OCI-LY3 (cell line): ENCODE measurements around the gene CDC25B.

Experiments used
- H2AFZ ChIP-seq: fragments of 200-600, 300-600 bp; shearing (Covaris generic); 2 replicates; pipeline ENCODE4 v1.6.0; 2014; ENCODE audit warnings: antibody characterized with exemption, low read depth, low read length
- H3K27ac ChIP-seq: fragments of 200-600, 300-600 bp; sonication (generic); 2 replicates; pipeline ENCODE4 v1.5.1; 2014; ENCODE audit warnings: mild to moderate bottlenecking, low read length, moderate library complexity, mixed read lengths
- H3K27me3 ChIP-seq: fragments of 200-600, 300-600 bp; sonication (generic); 2 replicates; pipeline ENCODE4 v1.6.1; 2014; ENCODE audit warnings: low read depth, low read length, mixed read lengths
- H3K36me3 ChIP-seq: fragments of 200-600, 300-600 bp; sonication (generic); replicated peaks from 2 replicates; pipeline ENCODE3; 2014; ENCODE audit warnings: low read depth, low read length, mixed read lengths
- H3K4me1 ChIP-seq: fragments of 300-600, 200-600 bp; sonication (generic); 2 replicates; pipeline ENCODE4 v1.6.1; 2014; ENCODE audit warnings: low read length, mixed read lengths
- H3K4me2 ChIP-seq: fragments of 200-600, 300-600 bp; sonication (generic); 2 replicates; pipeline ENCODE4 v1.6.1; 2014; ENCODE audit warnings: low read length, mixed read lengths
- H3K4me3 ChIP-seq: fragments of 300-600, 200-600 bp; sonication (generic); 2 replicates; pipeline ENCODE4 v1.5.1; 2014; ENCODE audit warnings: antibody characterized with exemption, mild to moderate bottlenecking, low read length, moderate library complexity
- H3K79me2 ChIP-seq: fragments of 300-600, 200-600 bp; shearing (Covaris generic); 2 replicates; pipeline ENCODE4 v1.6.1; 2014; ENCODE audit warnings: mild to moderate bottlenecking, low read length, mixed read lengths
- H3K9ac ChIP-seq: fragments of 300-600, 200-600 bp; shearing (Covaris generic); 2 replicates; pipeline ENCODE4 v1.6.0; 2014; ENCODE audit warnings: mild to moderate bottlenecking, low read length, moderate library complexity
- H3K9me3 ChIP-seq: fragments of 200-600, 300-600 bp; shearing (Covaris generic); 2 replicates; pipeline ENCODE4 v1.6.1; 2014; ENCODE audit warnings: low read length, mixed read lengths; ENCODE audit not compliant: insufficient read depth
- H4K20me1 ChIP-seq: fragments of 200-600, 300-600 bp; sonication (generic); 2 replicates; pipeline ENCODE4 v1.6.1; 2016; ENCODE audit warnings: low read length, mixed read lengths; ENCODE audit not compliant: insufficient read depth
- CTCF ChIP-seq: fragments of 200-600, 300-600 bp; sonication (generic); IDR thresholded peaks from 2 replicates; pipeline ENCODE4 v1.5.1; 2014; ENCODE audit warnings: antibody characterized with exemption, low read length, low read depth
- EZH2phosphoT487 ChIP-seq: fragments of 200-600 bp; shearing (Covaris generic); IDR thresholded peaks from 2 replicates; pipeline ENCODE4 v1.6.1; 2018; ENCODE audit warnings: antibody characterized with exemption, mixed run types, low read depth

Gene CDC25B

GRCh38 chr20:3795511-3796468, at the start of gene CDC25B:
CDC25B (plus strand) TSS chr20:3796310; CDS start chr20:3796532, 222 bp downstream.
- H3K9ac ChIP-seq, result peak within 1 kb of the TSS; percentile 95
- peak within 1 kb of the TSS; percentile 79 for H3K4me2 ChIP-seq
- H3K4me1 ChIP-seq, result peaks cover 26% of the 10 kb centered on the region
- H3K79me2 ChIP-seq, result peaks cover 8% of the 10 kb centered on the region
- peak within 1 kb of the TSS; percentile 92 for H2AFZ ChIP-seq
- H3K4me3 ChIP-seq, result peak within 1 kb of the TSS; percentile 86
- H3K27ac ChIP-seq, result peak within 1 kb of the TSS; percentile 78
- no peaks in the 10 kb centered on the region for H3K27me3 ChIP-seq
- H4K20me1 ChIP-seq, result no peaks in the 10 kb centered on the region
- H3K9me3 ChIP-seq, result no peaks in the 10 kb centered on the region
- H3K36me3 ChIP-seq, result peaks cover 11% of the 10 kb centered on the region
- no peak for TF ChIP-seq EZH2phosphoT487
- TF ChIP-seq CTCF, result no peak; the same call in 1 of the 2 replicates

GRCh38 chr20:3747471-3747870, 48.6 kb upstream of the CDC25B start:
- no peak overlapping the region for H3K9ac ChIP-seq
- no peaks in the 10 kb centered on the region for H3K79me2 ChIP-seq
- peaks cover 3% of the 10 kb centered on the region for H3K36me3 ChIP-seq
- H3K27me3 ChIP-seq, result 0 out of 2 replicates have a peak, but pooled peaks cover 6% of the 10 kb centered on the region
- no peak overlapping the region for H3K4me3 ChIP-seq
- H3K9me3 ChIP-seq, result no peaks in the 10 kb centered on the region
- H2AFZ ChIP-seq, result no peak overlapping the region
- no peaks in the 10 kb centered on the region for H4K20me1 ChIP-seq
- no peaks in the 10 kb centered on the region for H3K4me1 ChIP-seq
- no peak overlapping the region for H3K4me2 ChIP-seq
- TF ChIP-seq CTCF, result no peak
- no peak for TF ChIP-seq EZH2phosphoT487
- no peak overlapping the region for H3K27ac ChIP-seq

GRCh38 chr20:3748073-3748472, 48.0 kb upstream of the CDC25B start:
- no peaks in the 10 kb centered on the region for H3K79me2 ChIP-seq
- H3K9me3 ChIP-seq, result no peaks in the 10 kb centered on the region
- no peak overlapping the region for H3K27ac ChIP-seq
- no peaks in the 10 kb centered on the region for H3K4me1 ChIP-seq
- TF ChIP-seq CTCF, result no peak
- TF ChIP-seq EZH2phosphoT487, result no peak
- H3K4me3 ChIP-seq, result no peak overlapping the region
- H4K20me1 ChIP-seq, result no peaks in the 10 kb centered on the region; the same call in 1 of the 2 replicates
- H3K9ac ChIP-seq, result no peak overlapping the region
- no peak overlapping the region for H2AFZ ChIP-seq
- 0 out of 2 replicates have a peak, but pooled peaks cover 6% of the 10 kb centered on the region for H3K27me3 ChIP-seq
- peaks cover 3% of the 10 kb centered on the region for H3K36me3 ChIP-seq
- H3K4me2 ChIP-seq, result no peak overlapping the region

- Histone ChIP-seq H3K4me3 (no peak overlapping the region), H3K27me3 (0 out of 2 replicates have a peak, but pooled peaks cover 5% of the 10 kb centered on the region), H2AFZ (no peak overlapping the region), H3K27ac (no peak overlapping the region), H4K20me1 (no peaks in the 10 kb centered on the region; the same call in 1 of the 2 replicates), H3K79me2 (no peaks in the 10 kb centered on the region), H3K4me2 (no peak overlapping the region), H3K4me1 (no peaks in the 10 kb centered on the region), H3K36me3 (peaks cover 3% of the 10 kb centered on the region), H3K9me3 (no peaks in the 10 kb centered on the region), H3K9ac (no peak overlapping the region)
- TF ChIP-seq EZH2phosphoT487 (no peak), CTCF (no peak)
Observed at GRCh38 chr20:3749087-3749688, 46.9 kb upstream of the CDC25B start.
